HG02870 (cell line): ENCODE measurements around the gene ATXN2.
"Not testable (repeated sequence)": the region's sequence is repeated elsewhere in the genome, so short reads cannot be mapped to it uniquely, and the experiment has no call there.

ENCODE experiments used
- ATAC-seq: cut with Tn5 transposase; IDR thresholded peaks from one replicate; pipeline ENCODE4 v1.9.1; 2021; ENCODE audit warnings: mild to moderate bottlenecking, moderate library complexity; ENCODE audit not compliant: unreplicated experiment

The ATXN2 gene

DNA sequence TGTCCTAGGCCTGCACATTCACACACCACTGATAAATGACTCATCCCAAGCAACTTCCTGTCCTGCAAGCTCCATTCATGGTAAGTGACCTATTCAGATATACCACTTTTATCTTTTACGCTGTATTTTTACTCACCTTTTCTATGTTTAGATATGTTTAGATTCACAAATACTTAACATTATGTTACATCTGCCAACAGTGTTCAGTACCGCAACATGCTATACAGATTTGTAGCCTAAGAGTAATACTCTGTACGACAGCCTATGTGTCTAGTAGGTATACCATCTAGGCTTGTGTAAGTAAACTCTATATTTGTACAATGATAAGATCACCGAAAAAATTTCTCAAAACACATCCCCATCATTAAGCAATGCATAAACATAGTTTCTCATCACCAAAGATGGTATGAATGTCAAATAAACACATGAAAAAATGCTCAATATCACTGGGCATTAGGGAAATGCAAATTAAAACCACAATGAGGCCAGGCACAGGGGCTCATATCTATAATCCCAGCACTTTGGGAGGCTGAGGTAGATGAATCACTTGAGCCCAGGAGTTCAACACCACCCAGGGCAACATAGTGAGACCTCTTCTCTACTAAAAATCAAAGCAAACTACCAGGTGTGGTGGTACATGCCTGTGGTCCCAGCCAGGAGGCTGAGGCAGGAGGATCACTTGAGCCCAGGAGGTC is 20.7 kb downstream of the ATXN2 start:
- no peak for ATAC-seq

- ATAC-seq: no peak
Observed at GRCh38 chr12:111574797-111575443, 24.2 kb downstream of the ATXN2 start.

DNA sequence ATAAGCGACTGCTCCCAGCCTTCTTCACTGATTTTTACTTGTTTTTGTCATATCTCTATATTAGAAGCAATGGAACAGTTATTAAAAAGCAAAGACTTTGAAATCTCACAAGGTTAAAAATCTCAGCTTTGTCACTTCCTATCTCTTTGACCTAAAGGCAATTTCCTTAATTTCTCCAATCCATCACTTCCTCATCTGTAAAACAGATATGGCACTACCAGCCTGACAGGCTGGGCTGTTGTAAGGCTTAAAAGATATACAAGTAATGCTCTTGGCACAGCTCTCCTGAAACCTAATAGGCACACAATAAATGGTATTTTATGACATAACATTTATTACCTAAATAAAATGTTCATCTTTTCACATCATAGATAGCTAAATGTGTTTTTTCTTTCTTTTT is 25.6 kb downstream of the ATXN2 start:
- no peak for ATAC-seq

- no peak for ATAC-seq
Observed at GRCh38 chr12:111570084-111570961, 28.8 kb downstream of the ATXN2 start.

DNA sequence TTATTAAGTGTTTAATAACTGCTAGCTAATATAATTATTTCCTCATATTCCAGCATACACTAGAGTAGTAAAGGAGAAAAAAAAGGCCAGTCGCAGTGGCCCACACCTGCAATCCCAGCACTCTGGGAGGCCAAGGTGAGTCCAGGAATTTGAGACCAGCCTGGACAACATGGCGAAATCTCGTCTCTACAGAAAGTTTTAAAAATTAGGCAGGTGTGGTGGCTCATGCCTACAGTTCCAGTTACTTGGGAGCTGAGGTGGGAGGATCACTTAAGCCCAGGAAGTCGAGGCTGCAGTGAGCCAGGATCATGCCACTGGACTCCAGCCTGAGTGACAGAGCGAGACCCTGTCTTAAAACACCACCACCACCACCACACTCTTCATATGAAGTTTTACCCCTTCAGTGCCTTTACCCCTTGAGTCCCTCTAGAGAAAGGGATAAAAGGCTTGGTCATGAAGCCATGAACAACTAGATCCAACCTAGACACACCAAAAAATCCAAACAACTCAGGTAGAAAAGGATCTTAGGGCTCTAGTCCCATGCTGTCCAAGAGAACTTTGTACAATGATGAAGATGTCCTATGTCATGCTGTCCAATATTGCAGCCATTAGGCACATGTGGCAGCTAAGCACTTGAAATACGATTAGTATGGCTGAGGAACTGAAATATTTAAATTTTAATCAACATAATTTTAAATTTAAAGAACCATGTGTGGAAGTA is 29.6 kb downstream of the ATXN2 start:
- no peak for ATAC-seq

- not testable (repeated sequence) for ATAC-seq
Observed at GRCh38 chr12:111560844-111561243, 38.3 kb downstream of the ATXN2 start.

DNA sequence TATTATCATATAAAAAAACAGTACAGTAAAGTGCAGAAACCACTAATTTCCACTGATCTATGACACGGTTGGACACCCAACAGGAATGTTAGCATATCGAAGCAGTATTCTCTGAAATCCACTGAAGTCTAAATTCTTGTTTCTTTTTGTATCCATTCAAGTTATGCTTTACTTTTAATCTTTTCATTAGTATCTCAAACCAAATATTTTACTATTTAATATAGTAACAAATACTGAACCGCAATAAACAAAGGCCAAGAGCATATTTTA is 41.1 kb downstream of the ATXN2 start:
- no peak for ATAC-seq

GRCh38 chr12:111557271-111558106 is 41.6 kb downstream of the ATXN2 start:
- ATAC-seq: no peak

DNA sequence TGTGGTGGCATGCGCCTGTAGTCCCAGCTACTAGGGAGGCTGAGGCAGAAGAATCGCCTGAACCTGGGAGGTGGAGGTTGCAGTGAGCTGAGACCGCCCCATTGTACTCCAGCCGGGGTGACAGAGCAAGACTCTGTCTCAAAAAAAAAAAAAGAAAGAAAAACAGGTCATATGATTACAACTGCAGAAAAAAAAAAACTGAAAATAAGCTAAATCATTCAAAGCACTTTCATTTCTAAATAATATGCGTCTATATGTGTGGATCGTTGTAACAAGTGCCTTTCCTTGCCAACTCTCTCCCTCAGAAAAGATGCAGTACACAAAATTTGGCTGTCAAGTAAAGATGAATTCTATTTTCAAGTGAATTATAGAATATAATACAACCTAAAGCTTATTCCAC is 42.4 kb downstream of the ATXN2 start:
- ATAC-seq: no peak

DNA sequence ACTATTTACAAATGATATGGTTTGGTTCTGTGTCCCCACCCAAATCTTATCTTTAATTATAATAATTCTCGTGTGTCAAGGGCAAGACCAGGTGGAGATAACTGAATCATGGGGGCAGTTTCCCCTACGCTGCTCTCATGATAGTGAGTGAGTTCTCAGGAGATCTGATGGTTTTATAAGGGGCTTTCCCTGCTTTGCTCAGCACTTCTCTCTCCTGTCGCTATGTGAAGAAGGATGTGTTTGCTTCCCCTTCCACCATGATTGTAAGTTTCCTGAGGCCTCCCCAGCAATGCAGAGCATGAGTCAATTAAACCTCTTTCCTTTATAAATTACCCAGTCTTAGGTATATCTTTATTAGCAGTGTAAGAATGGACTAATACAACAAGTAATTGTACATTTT is 43.8 kb downstream of the ATXN2 start:
- ATAC-seq: not testable (repeated sequence)

DNA sequence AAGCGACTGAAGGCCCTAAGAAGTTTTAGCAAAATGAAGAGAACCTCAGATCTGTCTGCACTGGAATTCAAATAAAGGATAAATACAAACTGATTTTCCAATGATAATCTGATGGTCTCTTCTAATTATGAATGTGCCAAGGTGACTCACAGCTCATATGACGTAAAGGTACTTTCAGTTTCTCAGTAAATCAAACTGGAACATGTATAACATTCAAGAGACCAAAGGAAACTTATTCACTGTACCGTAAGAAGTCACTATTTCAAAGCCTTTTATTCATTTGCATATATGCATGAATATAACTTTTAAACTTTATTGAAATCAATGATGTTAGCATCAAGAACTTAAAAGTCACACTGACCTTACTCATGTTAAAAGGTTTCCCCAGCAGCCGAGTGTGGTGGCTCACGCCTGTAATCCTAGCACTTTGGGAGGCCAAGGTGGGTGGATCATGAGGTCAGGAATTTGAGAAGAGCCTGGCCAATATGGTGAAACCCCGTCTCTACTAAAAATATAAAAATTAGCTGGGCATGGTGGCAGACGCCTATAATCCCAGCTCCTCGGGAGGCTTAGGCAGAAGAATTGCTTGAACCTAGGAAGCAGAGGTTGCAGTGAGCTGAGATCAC is 52.2 kb downstream of the ATXN2 start:
- ATAC-seq: no peak

DNA sequence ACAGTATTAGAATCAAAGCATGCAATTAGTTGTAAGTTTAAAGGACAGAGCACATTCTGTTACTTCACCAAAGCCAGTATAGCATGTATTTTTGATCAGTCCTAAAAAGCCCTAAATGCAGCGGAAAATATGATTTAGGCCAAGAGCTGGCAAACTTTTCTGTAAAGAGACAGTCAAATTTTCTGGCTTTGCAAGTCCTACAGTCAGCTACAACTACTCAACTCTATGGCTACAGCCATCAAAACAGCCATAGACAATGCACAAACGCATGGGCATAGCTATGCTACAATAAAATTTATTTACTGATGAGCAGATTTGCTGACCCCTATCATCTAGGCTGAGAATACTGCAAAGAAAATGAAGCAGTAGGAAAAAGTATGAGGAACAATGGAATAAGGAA is 52.9 kb downstream of the ATXN2 start:
- ATAC-seq: no peak

GRCh38 chr12:111544032-111544431 is 55.1 kb downstream of the ATXN2 start:
- no peak for ATAC-seq

GRCh38 chr12:111532751-111533150 is 66.4 kb downstream of the ATXN2 start:
- ATAC-seq: no peak

- peak; percentile 53 for ATAC-seq
Observed at GRCh38 chr12:111529424-111530368, 69.4 kb downstream of the ATXN2 start.

DNA sequence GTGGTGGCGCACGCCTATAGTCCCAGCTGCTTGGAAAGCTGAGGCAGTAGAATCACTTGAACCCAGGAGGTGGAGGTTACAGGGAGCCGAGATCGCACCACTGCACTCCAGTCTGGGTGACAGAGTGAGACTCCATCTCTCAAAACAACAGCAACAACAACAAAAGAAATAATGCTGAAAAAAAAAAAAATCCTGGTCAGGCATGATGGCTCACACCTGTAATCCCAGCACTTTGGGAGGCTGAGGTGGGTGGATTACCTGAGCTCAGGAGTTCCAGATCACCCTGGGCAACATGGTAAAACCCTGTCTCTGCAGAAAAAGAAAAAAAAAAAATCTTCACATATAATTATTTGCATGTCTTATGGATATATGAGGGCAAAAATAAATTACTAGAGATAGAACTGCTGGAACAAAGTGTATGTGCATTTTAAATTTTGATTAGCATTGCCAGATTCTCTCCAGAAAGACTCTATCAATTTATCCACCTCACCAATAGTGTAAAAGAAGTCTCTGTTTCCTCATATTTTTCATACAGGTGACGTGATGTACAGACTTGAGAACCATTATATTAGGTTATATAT is 75.4 kb downstream of the ATXN2 start:
- no peak for ATAC-seq

DNA sequence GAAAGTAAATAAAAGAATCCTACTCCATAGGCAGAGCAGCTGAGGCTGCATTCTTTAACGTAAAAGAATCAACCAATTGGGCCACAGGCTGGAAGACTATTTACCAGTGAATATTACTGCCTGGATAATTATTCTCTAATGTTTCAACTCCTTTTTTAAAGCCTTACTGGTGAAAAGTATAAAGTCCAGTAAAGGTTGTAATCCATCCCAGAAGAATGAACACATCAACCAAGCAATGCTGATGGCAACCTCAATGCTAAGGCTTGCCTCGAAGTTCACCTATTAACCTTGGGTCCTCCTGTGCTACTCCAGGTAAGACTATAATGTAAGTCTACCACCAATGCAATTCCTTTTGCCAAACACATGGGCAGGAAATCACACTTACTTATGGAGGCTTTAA is 77.3 kb downstream of the ATXN2 start:
- ATAC-seq: no peak

DNA sequence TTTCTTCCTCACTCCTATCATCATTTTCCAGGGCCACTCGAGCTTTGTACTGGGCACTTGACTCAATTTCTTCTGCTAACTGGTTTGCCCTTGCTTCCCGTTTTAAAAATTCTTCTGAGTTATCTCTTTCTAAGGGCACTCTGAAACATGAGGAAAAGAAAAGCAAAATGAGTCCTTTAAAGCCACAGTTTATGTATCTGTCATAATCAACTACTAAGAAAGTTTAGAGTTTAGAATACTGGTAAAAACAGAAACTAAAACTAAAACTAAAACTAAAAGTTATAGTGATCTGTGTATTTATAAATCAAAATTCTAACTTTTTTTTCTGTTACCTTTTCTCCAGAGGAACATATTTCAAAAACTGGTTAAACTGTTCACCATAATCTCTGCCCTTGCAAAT is 79.2 kb downstream of the ATXN2 start:
- no peak for ATAC-seq

DNA sequence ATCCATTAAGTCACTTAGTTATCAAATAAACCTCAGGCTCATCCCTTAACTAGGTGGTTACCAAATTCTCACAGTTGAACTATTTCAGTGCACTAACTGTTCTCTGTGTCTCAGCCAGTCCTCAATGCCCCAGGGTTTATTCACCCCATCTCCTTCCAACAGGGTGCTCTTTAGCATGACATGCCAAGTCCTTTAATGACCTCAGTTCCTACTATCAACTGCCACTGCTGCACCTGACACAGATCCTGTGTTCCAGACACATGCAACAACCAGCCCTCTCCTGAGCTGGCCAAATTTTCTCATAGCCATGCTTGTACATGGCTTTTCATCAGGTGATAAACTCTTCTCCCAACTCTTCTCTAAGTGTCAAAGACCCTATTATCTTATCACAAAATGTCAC is 80.0 kb downstream of the ATXN2 start:
- no peak for ATAC-seq
